H1 (cell line): Measurements from ENCODE around the gene BTBD1. TPM values are rescaled to one million over a fixed set of nuclear protein-coding genes. Genes with fewer than 3 reads are reported as not detected.

Experiments
- CTCF ChIA-PET: fragments of 300-600 bp; sonication (Branson Sonifier 250); formaldehyde crosslinking; loops from one replicate; lab custom pipeline; 2021; ENCODE audit not compliant: partially characterized antibody; lab: Charles Lee
- POLR2A ChIA-PET: fragments of 300-600 bp; sonication (Branson Sonifier 250); formaldehyde crosslinking; loops from one replicate; lab custom pipeline; 2021; ENCODE audit warnings: inconsistent platforms; ENCODE audit not compliant: partially characterized antibody; lab: Charles Lee
- DNase-seq, 2 experiments: peaks; one replicate each; pipeline versions ENCODE4 v3.0.0 to v3.0.0-alpha.2; 2010 to 2022; ENCODE audit warnings: low spot score in 2 of 2, low read depth in 1 of 2, mixed read lengths in 1 of 2
- FAIRE-seq: peaks from 2 replicates; lab custom pipeline; 2011; peaks lifted over from hg19 to GRCh38; lab: Jason Lieb, UNC
- H2AFZ ChIP-seq: 2 replicates; pipeline ENCODE4 v1.8.1; 2012; ENCODE audit warnings: low read length, inconsistent platforms
- H2AK5ac ChIP-seq: 2 replicates; pipeline ENCODE4 v1.6.1; 2013; ENCODE audit warnings: low read depth, low read length
- H2BK120ac ChIP-seq: replicated peaks from 2 replicates; pipeline ENCODE3; 2013; ENCODE audit warnings: low read depth, low read length, inconsistent platforms
- H2BK12ac ChIP-seq: 2 replicates; pipeline ENCODE4 v1.6.1; 2013; ENCODE audit warnings: low read depth, low read length
- H2BK15ac ChIP-seq: 2 replicates; pipeline ENCODE4 v1.6.1; 2013; ENCODE audit warnings: low read length
- H2BK20ac ChIP-seq: 2 replicates; pipeline ENCODE4 v1.6.1; 2013; ENCODE audit warnings: low read length
- H2BK5ac ChIP-seq: 2 replicates; pipeline ENCODE4 v1.6.1; 2013; ENCODE audit warnings: low read depth, low read length
- H3K14ac ChIP-seq: 2 replicates; pipeline ENCODE4 v1.6.1; 2013; ENCODE audit warnings: inconsistent platforms; ENCODE audit not compliant: insufficient read length
- H3K18ac ChIP-seq: 2 replicates; pipeline ENCODE4 v1.6.1; 2013; ENCODE audit warnings: low read length; ENCODE audit errors: extremely low read depth
- H3K23ac ChIP-seq: 2 replicates; pipeline ENCODE4 v1.6.1; 2013; ENCODE audit warnings: inconsistent platforms; ENCODE audit not compliant: insufficient read length
- H3K23me2 ChIP-seq: 2 replicates; pipeline ENCODE4 v1.6.1; 2013; ENCODE audit warnings: low read depth, low read length
- H3K27ac ChIP-seq: 2 replicates; pipeline ENCODE4 v1.6.1; 2011; ENCODE audit warnings: low read depth, low read length, inconsistent platforms
- H3K27me3 ChIP-seq, 4 experiments: replicated peaks in 1 of 4; 1 replicate in 1 of 4; 2 replicates in 3 of 4; pipeline versions ENCODE4 v1.6.1 to v1.8.1; 2011 to 2013; ENCODE audit warnings: low read length in 3 of 4, mild to moderate bottlenecking in 3 of 4, inconsistent platforms in 2 of 4, mixed read lengths in 2 of 4, moderate library complexity in 1 of 4; ENCODE audit not compliant: control insufficient read depth in 3 of 4, insufficient read depth in 3 of 4; ENCODE audit errors: extremely low read depth in 1 of 4
- H3K36me3 ChIP-seq, 4 experiments: 2 replicates each; pipeline versions ENCODE4 v1.6.1 to v1.8.1; 2011 to 2013; ENCODE audit warnings: mild to moderate bottlenecking in 4 of 4, low read length in 3 of 4, moderate library complexity in 2 of 4, control low read depth in 1 of 4, inconsistent platforms in 1 of 4; ENCODE audit not compliant: insufficient read depth in 4 of 4, control insufficient read depth in 2 of 4
- H3K4ac ChIP-seq: replicated peaks from 2 replicates; pipeline ENCODE3; 2013; ENCODE audit warnings: low read length, low read depth, mixed read lengths, inconsistent platforms; ENCODE audit not compliant: insufficient read length
- H3K4me1 ChIP-seq, 4 experiments: replicated peaks in 1 of 4; 1 replicate in 1 of 4; 2 replicates in 3 of 4; pipeline versions ENCODE4 v1.6.1 to v1.8.1; 2011 to 2013; ENCODE audit warnings: low read length in 3 of 4, inconsistent platforms in 2 of 4, mixed read lengths in 1 of 4; ENCODE audit not compliant: insufficient read depth in 4 of 4, control insufficient read depth in 3 of 4
- H3K4me2 ChIP-seq, 2 experiments: 2 replicates each; pipeline versions ENCODE4 v1.6.1 to v1.8.1; 2011 to 2013; ENCODE audit warnings: low read depth in 2 of 2, low read length in 2 of 2, control low read depth in 1 of 2, inconsistent platforms in 1 of 2, mild to moderate bottlenecking in 1 of 2; ENCODE audit not compliant: insufficient read depth in 1 of 2
- H3K4me3 ChIP-seq, 4 experiments: fragments of 200-600, 300-600 bp in 1 of 4; sonication (generic), shearing (Covaris generic), sonication (Bioruptor Twin) in 1 of 4; 2 replicates each; pipeline versions ENCODE4 v1.5.1 to v1.8.1; 2011 to 2016; ENCODE audit warnings: low read length in 4 of 4, low read depth in 3 of 4, control low read depth in 2 of 4, inconsistent platforms in 2 of 4, mild to moderate bottlenecking in 2 of 4, mixed read lengths in 1 of 4, moderate library complexity in 1 of 4; ENCODE audit not compliant: insufficient read depth in 2 of 4; ENCODE audit errors: extremely low read depth in 1 of 4
- H3K56ac ChIP-seq: replicated peaks from 2 replicates; pipeline ENCODE3; 2013; ENCODE audit warnings: low read depth, mild to moderate bottlenecking, mixed read lengths, low read length, inconsistent platforms; ENCODE audit not compliant: insufficient read length
- H3K79me1 ChIP-seq: 2 replicates; pipeline ENCODE4 v1.6.1; 2013; ENCODE audit warnings: low read depth, low read length, control low read depth
- H3K79me2 ChIP-seq, 2 experiments: 2 replicates each; pipeline versions ENCODE4 v1.6.1 to v1.8.1; 2012 to 2013; ENCODE audit warnings: low read length in 2 of 2, mild to moderate bottlenecking in 2 of 2, inconsistent platforms in 1 of 2; ENCODE audit not compliant: insufficient read depth in 2 of 2, control insufficient read depth in 1 of 2
- H3K9ac ChIP-seq, 4 experiments: replicated peaks in 1 of 4; 1 replicate in 1 of 4; 2 replicates in 3 of 4; pipeline versions ENCODE4 v1.6.1 to v1.8.1; 2011 to 2013; ENCODE audit warnings: low read depth in 3 of 4, low read length in 3 of 4, control low read depth in 2 of 4, mild to moderate bottlenecking in 2 of 4, moderate library complexity in 2 of 4, inconsistent platforms in 1 of 4; ENCODE audit errors: extremely low read depth in 1 of 4
- H3K9me3 ChIP-seq, 2 experiments: 2 replicates each; pipeline versions ENCODE4 v1.6.1 to v1.8.1; 2012 to 2013; ENCODE audit warnings: mild to moderate bottlenecking in 2 of 2, moderate library complexity in 2 of 2, control low read depth in 1 of 2, inconsistent platforms in 1 of 2, low read depth in 1 of 2, low read length in 1 of 2, mixed read lengths in 1 of 2; ENCODE audit not compliant: insufficient read depth in 2 of 2
- H4K20me1 ChIP-seq, 2 experiments: replicated peaks in 1 of 2; 2 replicates each; pipeline versions ENCODE3 to v1.8.1; 2011 to 2013; ENCODE audit warnings: inconsistent platforms in 2 of 2, low read length in 2 of 2, mild to moderate bottlenecking in 1 of 2; ENCODE audit not compliant: insufficient read depth in 2 of 2, control insufficient read depth in 1 of 2
- H4K5ac ChIP-seq: 2 replicates; pipeline ENCODE4 v1.6.1; 2013; ENCODE audit warnings: low read length, low read depth, mixed read lengths, inconsistent platforms; ENCODE audit not compliant: insufficient read length
- H4K8ac ChIP-seq: 2 replicates; pipeline ENCODE4 v1.8.0; 2013; ENCODE audit warnings: mild to moderate bottlenecking, moderate library complexity, low read length, inconsistent platforms; ENCODE audit not compliant: insufficient read depth; ENCODE audit errors: extremely low read depth
- H4K91ac ChIP-seq: replicated peaks from 2 replicates; pipeline ENCODE3; 2013; ENCODE audit warnings: low read length, mixed read lengths, inconsistent platforms; ENCODE audit not compliant: insufficient read length
- CBX5 ChIP-seq: fragments of 300-800, 300-1000 bp; sonication (generic); IDR thresholded peaks from 2 replicates; pipeline ENCODE4 v1.7.1; 2016; ENCODE audit warnings: antibody characterized with exemption, low read length, low read depth
- CEBPB ChIP-seq: IDR thresholded peaks from 2 replicates; pipeline ENCODE4 v1.6.1; 2012; ENCODE audit warnings: low read depth, low read length
- EGR1 ChIP-seq: IDR thresholded peaks from 2 replicates; pipeline ENCODE4 v1.6.1; 2011; ENCODE audit warnings: low read depth, low read length, borderline replicate concordance
- POU5F1 ChIP-seq: IDR thresholded peaks from 2 replicates; pipeline ENCODE4 v1.6.1; 2011; ENCODE audit warnings: low read depth, mild to moderate bottlenecking, low read length, moderate library complexity
- RNF2 ChIP-seq: fragments of 200-900, 300-1000 bp; sonication (generic); IDR thresholded peaks from 2 replicates; pipeline ENCODE4 v1.7.1; 2016; ENCODE audit warnings: borderline replicate concordance, low read depth, mild to moderate bottlenecking, antibody characterized with exemption, low read length; ENCODE audit not compliant: poor library complexity, severe bottlenecking; ENCODE audit errors: missing control alignments
- SP1 ChIP-seq: IDR thresholded peaks from 2 replicates; pipeline ENCODE4 v1.6.1; 2011; ENCODE audit warnings: low read depth, low read length
- SP4 ChIP-seq: IDR thresholded peaks from 2 replicates; pipeline ENCODE4 v1.6.1; 2012; ENCODE audit warnings: low read length, inconsistent platforms
- WGBS, 2 experiments: shearing (Covaris generic) in 1 of 2; methylation state at CpG; one replicate each; pipeline versions ENCODE4 v1.1.6 to v1.1.7; 2013 to 2015; ENCODE audit warnings: low lambda C conversion rate in 2 of 2, mixed read lengths in 2 of 2, inconsistent platforms in 1 of 2, low coverage in 1 of 2, missing lambda C conversion rate in 1 of 2; ENCODE audit not compliant: insufficient replicate concordance in 2 of 2, insufficient coverage in 1 of 2, insufficient read length in 1 of 2; ENCODE audit errors: extremely low coverage in 1 of 2, missing lambda C conversion rate in 1 of 2; 5-methylcytosine and 5-hydroxymethylcytosine counted together
- polyA plus RNA-seq, 7 experiments: library from polyadenylated mRNA; depleted of rRNA in 3 of 7; stranded (reverse) in 5 of 7; unstranded in 2 of 7; fragments of >200 nt in 5 of 7; fragments of 200-250 nt in 2 of 7; gene quantifications; 1 replicate in 5 of 7; 2 replicates in 1 of 7; 4 replicates in 1 of 7; pipeline versions ENCODE4 v1.2.1 to v1.2.3, GENCODE V29; 2011 to 2013; ENCODE audit warnings: missing spikeins in 2 of 7, mixed read lengths in 2 of 7
- total RNA-seq: library from RNA; stranded (reverse); fragmentation: NEBNext Ultra II Directional; extraction: Animal tissue kit (Norgen Biotek cat#: 25700); gene quantifications from 2 replicates; pipeline ENCODE4 v1.2.1, GENCODE V29; 2021
- TF ChIP-seq, protein P1 (sequence below): IDR thresholded peaks from 2 replicates; pipeline ENCODE4 v1.6.1; 2012; ENCODE audit warnings: inconsistent platforms

Gene BTBD1
- total and polyA plus RNA-seq, 2 of the 8 experiments (the other 6 are each of a cell fraction or from before 2014, with no cell fraction given), result 18.6 to 39.5 TPM

DNA sequence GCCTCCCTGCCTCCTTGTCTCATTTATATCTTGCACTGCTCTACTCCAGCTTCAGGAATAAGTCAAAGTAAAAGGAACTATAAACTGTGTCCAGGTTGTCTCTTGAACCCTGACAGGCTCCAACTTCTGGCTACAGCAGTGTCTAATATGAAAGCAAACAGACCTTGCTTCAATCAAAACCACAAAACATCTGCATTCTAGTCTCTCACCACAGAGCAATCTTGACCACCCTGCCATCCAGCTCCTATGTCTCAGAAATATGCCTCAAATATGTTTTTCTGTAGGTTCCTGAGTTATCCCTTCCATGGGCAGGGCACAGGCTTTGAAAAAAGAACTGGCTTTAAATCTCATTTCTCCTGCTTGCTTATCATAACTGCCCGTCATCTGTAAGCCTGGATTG, 94.1 kb downstream of the BTBD1 start:
- Histone ChIP-seq H2AK5ac (no peak overlapping the region), H3K36me3 (no peaks in the 10 kb centered on the region), H4K91ac (no peak overlapping the region), H3K27ac (no peak overlapping the region), H2BK5ac (no peak overlapping the region), H3K14ac (no peak overlapping the region), H4K5ac (no peak overlapping the region), H3K18ac (no peak overlapping the region), H4K8ac (no peak overlapping the region), H3K4me1 (no peaks in the 10 kb centered on the region), H3K9ac (no peak overlapping the region), H3K79me1 (no peaks in the 10 kb centered on the region), H3K23ac (no peak overlapping the region), H3K4ac (no peak overlapping the region), H3K4me2 (no peak overlapping the region), H3K56ac (no peak overlapping the region), H3K4me3 (no peak overlapping the region), H2BK120ac (no peak overlapping the region), H3K27me3 (no peaks in the 10 kb centered on the region), H2BK12ac (no peak overlapping the region), H2BK15ac (no peak overlapping the region), H2AFZ (no peak overlapping the region), H2BK20ac (no peak overlapping the region), H4K20me1 (peaks cover 0 to 3% of the 10 kb centered on the region in 2 experiments), H3K79me2 (no peaks in the 10 kb centered on the region), H3K9me3 (no peaks in the 10 kb centered on the region), H3K23me2 (no peaks in the 10 kb centered on the region)
- TF ChIP-seq CEBPB, result no peak
- no peak for TF ChIP-seq RNF2
- TF ChIP-seq EGR1, result no peak
- TF ChIP-seq CBX5, result no peak
- TF ChIP-seq POU5F1, result no peak
- TF ChIP-seq SP4, result no peak
- TF ChIP-seq, protein P1, sequence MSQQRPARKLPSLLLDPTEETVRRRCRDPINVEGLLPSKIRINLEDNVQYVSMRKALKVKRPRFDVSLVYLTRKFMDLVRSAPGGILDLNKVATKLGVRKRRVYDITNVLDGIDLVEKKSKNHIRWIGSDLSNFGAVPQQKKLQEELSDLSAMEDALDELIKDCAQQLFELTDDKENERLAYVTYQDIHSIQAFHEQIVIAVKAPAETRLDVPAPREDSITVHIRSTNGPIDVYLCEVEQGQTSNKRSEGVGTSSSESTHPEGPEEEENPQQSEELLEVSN, result no peak
- TF ChIP-seq SP1, result no peak
- FAIRE-seq, result no peak
- 96% methylated on average over 1 of the region's 1 CpG; no CpG with 5 or more reads in 1 of the 2 experiments for WGBS, 2 experiments
- CTCF ChIA-PET, result interaction anchor here (2.4 kb wide), 1 partner anchor 16 kb away, joined by 13 read pairs; no protein-coding TSS in a partner anchor
- no peak for DNase-seq
- POLR2A ChIA-PET, result interaction anchor here (0.6 kb wide), 1 partner anchor 20 kb away, joined by 3 read pairs; no protein-coding TSS in a partner anchor
